ENCODE measurements around the gene TRIM69. TPM values are rescaled to one million over a fixed set of nuclear protein-coding genes. Genes with fewer than 3 reads are reported as not detected.

TRIM69 gene
- total and polyA plus RNA-seq, 2 of the 4 experiments (the other 2 are of a cell fraction), result 5.3 to 7.7 TPM

- ATAC-seq (ENCODE audit: low read depth) (peak; percentile 59), DNase-seq (peak; percentile 16)
- Histone ChIP-seq H2BK120ac (ENCODE audit: low read depth, low read length) (peak overlapping the region; percentile 32), H3K27me3 (ENCODE audit: control insufficient read depth, insufficient read depth, low read length) (no peaks in the 10 kb centered on the region), H3K36me3 (ENCODE audit: control insufficient read depth, insufficient read depth, low read length) (peaks cover 3% of the 10 kb centered on the region; the same call in 1 of the 2 replicates), H3K79me1 (ENCODE audit: low read depth in 1 of 2, low read length in 2 of 2) (0 out of 4 replicates have a peak, but pooled peaks cover 0 to 12% of the 10 kb centered on the region in 2 experiments), H2BK15ac (ENCODE audit: low read depth, low read length) (peak overlapping the region; percentile 23; the same call in 1 of the 3 replicates), H3K14ac (replicated peaks; ENCODE audit: low read depth, low read length) (peak overlapping the region; percentile 62; the same call in 1 of the 2 replicates), H3K27ac (ENCODE audit: insufficient read depth, low read length) (no peak overlapping the region), H3K18ac (ENCODE audit: low read depth, low read length) (peak overlapping the region; percentile 24; the same call in 1 of the 2 replicates), H3K4me3 (ENCODE audit: insufficient read depth, low read depth, low read length) (no peak overlapping the region), H4K20me1 (ENCODE audit: insufficient read depth, low read length) (no peaks in the 10 kb centered on the region), H3K4me1 (ENCODE audit: control insufficient read depth, insufficient read depth, low read length) (peaks cover 6% of the 10 kb centered on the region), H3K9ac (ENCODE audit: low read depth, low read length) (0 out of 2 replicates have a peak overlapping the region, but pooled peaks have one; percentile 6), H3K9me3 (ENCODE audit: control insufficient read depth, insufficient read depth, low read length) (no peaks in the 10 kb centered on the region), H2AK5ac (ENCODE audit: low read depth, low read length) (no peak overlapping the region), H2BK20ac (ENCODE audit: low read depth, low read length) (no peak overlapping the region; the same call in 1 of the 2 replicates), H3K23ac (ENCODE audit: low read depth, low read length) (peak overlapping the region; percentile 56; the same call in 1 of the 2 replicates), H4K5ac (ENCODE audit: low read depth, low read length) (peak overlapping the region; percentile 5; the same call in 1 of the 2 replicates), H4K8ac (ENCODE audit: low read depth in 2 of 2, low read length in 2 of 2) (peak overlapping the region; percentile 1 to 53; a peak in 2 of 4 replicates), H3K4ac (ENCODE audit: low read depth, low read length) (0 out of 2 replicates have a peak overlapping the region, but pooled peaks have one; percentile 1), H2AK9ac (replicated peaks; ENCODE audit: low read depth, low read length, poor library complexity) (peak overlapping the region; percentile 44), H3K56ac (ENCODE audit: extremely low read depth, insufficient read depth, low read length) (no peak overlapping the region), H2BK5ac (ENCODE audit: low read depth, low read length, poor library complexity, severe bottlenecking) (peak overlapping the region; percentile 7), H4K91ac (ENCODE audit: insufficient read depth, low read depth, low read length) (peak overlapping the region; percentile 2; the same call in 1 of the 2 replicates), H2AFZ (replicated peaks; ENCODE audit: low read length, poor library complexity) (peak overlapping the region; percentile 58), H3K4me2 (ENCODE audit: low read depth, low read length) (peak overlapping the region; percentile 23; the same call in 1 of the 2 replicates), H3K9me1 (ENCODE audit: insufficient read depth, low read length) (peaks cover 4% of the 10 kb centered on the region; the same call in 1 of the 2 replicates)
- intact Hi-C loops (cut with micrococcal nuclease), result loop anchor here (5.0 kb wide), 1 partner anchor 143 kb away; no protein-coding TSS in a partner anchor
- BruUV-seq (replicated peaks), result no TSS peak
- ChIA-PET CTCF (interaction anchor here (0.8 to 2.7 kb wide), 6 partner anchors 17 to 72 kb away, joined by 3 to 16 read pairs (median 4); partner anchors contain the start of genes B2M, PATL2 and SPG11), POLR2A (ENCODE audit: unreplicated experiment) (interaction anchor here (1.2 to 1.8 kb wide), 2 partner anchors 25 to 72 kb away, joined by 5 to 7 read pairs; partner anchors contain the start of genes B2M, PATL2 and SPG11)
- 26 to 100% methylated on average over 1 to 5 of the region's 8 CpGs for WGBS, 2 experiments (ENCODE audit: extremely low coverage in 2 of 2, insufficient read length in 1 of 2)
- in situ Hi-C loops (cut with MboI; ENCODE audit: low sequenced_read_pairs), result loop anchor here (5.0 kb wide), 2 partner anchors 68 to 153 kb away; no protein-coding TSS in a partner anchor
- TF ChIP-seq CEBPB (IDR thresholded peaks at IDR 0.05; ENCODE audit: low read depth, low read length), result 0 out of 2 replicates have a peak, but pooled peaks have one; percentile 23
- no peak for TF ChIP-seq CTCF (conservative IDR thresholded peaks at IDR 0.05; ENCODE audit: low read depth, low read length)
- TF ChIP-seq USF2 (IDR thresholded peaks at IDR 0.05; ENCODE audit: low read depth, low read length), result no peak
- TF ChIP-seq MAFK (IDR thresholded peaks at IDR 0.05; ENCODE audit: low read depth, low read length), result no peak
- no peak for TF ChIP-seq RFX5 (IDR thresholded peaks at IDR 0.05; ENCODE audit: low read depth, low read length)
- no peak for TF ChIP-seq NFE2L2 (IDR thresholded peaks at IDR 0.05; ENCODE audit: low read depth, low read length)
- dilution Hi-C loops (cut with HindIII; ENCODE audit: low sequenced_read_pairs, unreplicated experiment), result no loop called here
Measured at GRCh38 chr15:44735482-44736180, 697 bp upstream of the TRIM69 start.

All from IMR-90 (cell line).